ENCODE data around the gene MTRF1L. TPM values are rescaled to one million over a fixed set of nuclear protein-coding genes. Genes with fewer than 3 reads are reported as not detected.

The MTRF1L gene, protein sequence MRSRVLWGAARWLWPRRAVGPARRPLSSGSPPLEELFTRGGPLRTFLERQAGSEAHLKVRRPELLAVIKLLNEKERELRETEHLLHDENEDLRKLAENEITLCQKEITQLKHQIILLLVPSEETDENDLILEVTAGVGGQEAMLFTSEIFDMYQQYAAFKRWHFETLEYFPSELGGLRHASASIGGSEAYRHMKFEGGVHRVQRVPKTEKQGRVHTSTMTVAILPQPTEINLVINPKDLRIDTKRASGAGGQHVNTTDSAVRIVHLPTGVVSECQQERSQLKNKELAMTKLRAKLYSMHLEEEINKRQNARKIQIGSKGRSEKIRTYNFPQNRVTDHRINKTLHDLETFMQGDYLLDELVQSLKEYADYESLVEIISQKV
- 10 to 100 TPM; 14.7 to 21.7 (median 16.9) TPM for total RNA-seq

DNA sequence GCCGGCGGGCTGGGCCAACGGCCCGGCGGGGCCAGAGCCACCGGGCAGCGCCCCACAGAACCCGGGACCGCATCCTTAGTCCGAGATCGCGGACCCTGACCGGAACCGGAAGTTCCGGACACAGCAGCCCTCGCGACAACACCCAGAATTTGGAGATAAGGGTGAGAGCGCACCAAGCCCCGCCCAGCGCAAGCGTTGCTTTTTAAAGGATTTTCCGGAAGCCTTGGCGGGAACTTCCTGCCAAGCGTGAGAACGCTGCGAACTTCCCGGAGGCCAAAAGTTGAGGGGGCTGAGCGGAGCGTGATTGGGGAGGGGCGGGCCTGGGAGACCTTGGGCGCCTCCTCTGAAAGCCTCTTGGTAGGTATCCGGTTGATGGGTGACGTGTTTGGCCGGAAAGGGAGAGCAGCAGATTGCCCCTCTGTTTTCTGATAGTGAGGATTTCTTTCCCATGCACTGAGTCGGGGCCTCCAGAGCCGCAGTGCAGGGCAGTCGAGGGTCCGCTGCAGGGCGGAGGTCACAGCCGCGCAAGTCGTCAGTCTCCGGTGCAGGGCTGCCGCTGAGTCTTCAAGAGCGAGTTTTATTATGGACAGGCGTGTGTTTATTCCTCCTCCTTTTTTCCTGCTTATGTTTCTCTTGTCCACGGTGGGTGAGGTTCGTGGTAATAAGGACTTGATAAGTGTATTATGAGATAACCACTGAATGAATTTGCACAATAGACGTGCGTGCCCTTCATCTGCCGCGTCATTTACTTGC, at the start of gene MTRF1L:
TSS of gene MTRF1L (minus strand) at position 97 of the 753 bp plus-strand sequence. CDS start at position 73, 24 bp downstream.
- Histone ChIP-seq H3K4me3 (peak within 1 kb of the TSS; percentile 58 to 79 (median 73)), H3K27ac (peak within 1 kb of the TSS; percentile 86 to 90 (median 88)), H3K27me3 (no peaks in the 10 kb centered on the region), H3K4me1 (peaks cover 24 to 32% (median 29%) of the 10 kb centered on the region in 4 donors), H3K9me3 (no peaks in the 10 kb centered on the region), H3K36me3 (peaks cover 0 to 6% (median 0%) of the 10 kb centered on the region in 4 donors)
- ATAC-seq (ENCODE audit: low FRiP score in 2 of 2) (peak; percentile 99), DNase-seq (peak; percentile 92 to 95)
- WGBS, 2 donors: 0% methylated on average over 35 to 44 of the region's 52 CpGs
- TF ChIP-seq POLR2A (IDR thresholded peaks at IDR 0.05): peak in 2 of 4 donors; percentile 82 to 83
- peak; percentile 87 to 89 for TF ChIP-seq POLR2AphosphoS5 (IDR thresholded peaks at IDR 0.05)
- TF ChIP-seq, protein P1, sequence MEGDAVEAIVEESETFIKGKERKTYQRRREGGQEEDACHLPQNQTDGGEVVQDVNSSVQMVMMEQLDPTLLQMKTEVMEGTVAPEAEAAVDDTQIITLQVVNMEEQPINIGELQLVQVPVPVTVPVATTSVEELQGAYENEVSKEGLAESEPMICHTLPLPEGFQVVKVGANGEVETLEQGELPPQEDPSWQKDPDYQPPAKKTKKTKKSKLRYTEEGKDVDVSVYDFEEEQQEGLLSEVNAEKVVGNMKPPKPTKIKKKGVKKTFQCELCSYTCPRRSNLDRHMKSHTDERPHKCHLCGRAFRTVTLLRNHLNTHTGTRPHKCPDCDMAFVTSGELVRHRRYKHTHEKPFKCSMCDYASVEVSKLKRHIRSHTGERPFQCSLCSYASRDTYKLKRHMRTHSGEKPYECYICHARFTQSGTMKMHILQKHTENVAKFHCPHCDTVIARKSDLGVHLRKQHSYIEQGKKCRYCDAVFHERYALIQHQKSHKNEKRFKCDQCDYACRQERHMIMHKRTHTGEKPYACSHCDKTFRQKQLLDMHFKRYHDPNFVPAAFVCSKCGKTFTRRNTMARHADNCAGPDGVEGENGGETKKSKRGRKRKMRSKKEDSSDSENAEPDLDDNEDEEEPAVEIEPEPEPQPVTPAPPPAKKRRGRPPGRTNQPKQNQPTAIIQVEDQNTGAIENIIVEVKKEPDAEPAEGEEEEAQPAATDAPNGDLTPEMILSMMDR (IDR thresholded peaks at IDR 0.05): no peak
- TF ChIP-seq EP300 (IDR thresholded peaks at IDR 0.05): peak; percentile 32 to 93 (median 79)

- H3K36me3 ChIP-seq: no peaks in the 10 kb centered on the region
- no peaks in the 10 kb centered on the region for H3K9me3 ChIP-seq
- DNase-seq: no peak
- no peaks in the 10 kb centered on the region for H3K4me1 ChIP-seq
- no peak overlapping the region for H3K4me3 ChIP-seq
- H3K27me3 ChIP-seq: no peaks in the 10 kb centered on the region
- TF ChIP-seq EP300 (IDR thresholded peaks at IDR 0.05) (no peak), POLR2AphosphoS5 (IDR thresholded peaks at IDR 0.05) (no peak), POLR2A (IDR thresholded peaks at IDR 0.05) (no peak)
- TF ChIP-seq, protein P1 (IDR thresholded peaks at IDR 0.05): no peak
- no peak overlapping the region for H3K27ac ChIP-seq
- ATAC-seq (ENCODE audit: low FRiP score in 2 of 2): no peak
Measured at GRCh38 chr6:153051801-153052200, 49.3 kb upstream of the MTRF1L start.

DNA sequence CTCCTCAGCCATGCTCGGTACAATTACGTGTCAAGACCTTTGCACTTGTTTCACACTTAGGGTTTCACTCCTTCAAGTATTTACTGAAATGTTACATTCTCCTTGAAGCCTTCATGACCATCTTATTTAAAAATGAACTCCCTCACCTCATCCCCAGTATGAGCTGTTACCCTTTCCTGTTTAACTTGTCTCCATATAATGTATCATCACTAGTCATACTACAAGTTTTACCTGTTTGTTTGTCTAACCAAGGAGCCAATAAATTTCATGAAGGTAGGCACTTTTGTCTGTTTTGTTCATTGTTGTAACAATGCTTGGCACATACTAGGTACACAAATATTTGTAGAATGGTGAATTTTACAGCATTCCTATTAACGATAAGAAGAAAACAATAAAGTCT, 46.1 kb upstream of the MTRF1L start:
- H3K27me3 ChIP-seq: no peaks in the 10 kb centered on the region
- ATAC-seq (ENCODE audit: low FRiP score in 2 of 2) (no peak), DNase-seq (no peak)
- no peak overlapping the region for H3K4me3 ChIP-seq
- no peaks in the 10 kb centered on the region for H3K4me1 ChIP-seq
- H3K9me3 ChIP-seq: no peaks in the 10 kb centered on the region
- WGBS, 2 donors: 95 to 96% methylated on average over 3 of the region's 3 CpGs
- H3K27ac ChIP-seq: no peak overlapping the region
- H3K36me3 ChIP-seq: no peaks in the 10 kb centered on the region
- TF ChIP-seq EP300 (IDR thresholded peaks at IDR 0.05) (no peak), POLR2AphosphoS5 (IDR thresholded peaks at IDR 0.05) (no peak), POLR2A (IDR thresholded peaks at IDR 0.05) (no peak)
- TF ChIP-seq, protein P1 (IDR thresholded peaks at IDR 0.05): no peak

DNA sequence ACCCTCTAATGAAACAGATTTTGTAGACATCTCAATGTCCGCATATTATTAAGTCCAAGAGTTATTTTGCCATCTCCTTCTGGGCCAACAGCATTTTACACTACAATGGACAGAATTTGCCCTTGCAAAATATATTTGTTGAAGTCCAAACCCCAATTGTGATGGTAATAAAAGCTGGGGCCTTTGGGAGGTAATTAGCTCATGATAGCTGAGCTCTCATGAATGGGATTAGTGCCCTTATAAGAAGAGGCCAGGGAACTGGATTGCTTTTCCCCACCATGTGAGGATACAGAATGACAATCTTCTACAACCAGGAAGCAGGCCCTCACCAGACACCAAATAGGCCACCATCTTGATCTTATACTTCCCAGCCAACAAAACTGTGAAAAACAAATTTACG, 44.9 kb upstream of the MTRF1L start:
- WGBS, 2 donors: 45 to 47% methylated on average over 2 of the region's 2 CpGs
- no peak for ATAC-seq (ENCODE audit: low FRiP score in 2 of 2)
- no peak for TF ChIP-seq EP300 (IDR thresholded peaks at IDR 0.05)
- no peak for TF ChIP-seq POLR2A (IDR thresholded peaks at IDR 0.05)
- TF ChIP-seq POLR2AphosphoS5 (IDR thresholded peaks at IDR 0.05): no peak
- TF ChIP-seq, protein P1 (IDR thresholded peaks at IDR 0.05): no peak

More for the DNA sequence above, 44.9 kb upstream of the MTRF1L start:
- Histone ChIP-seq H3K36me3 (no peaks in the 10 kb centered on the region), H3K27ac (no peak overlapping the region), H3K4me1 (no peaks in the 10 kb centered on the region), H3K27me3 (no peaks in the 10 kb centered on the region), H3K9me3 (no peaks in the 10 kb centered on the region), H3K4me3 (no peak overlapping the region)
- no peak for DNase-seq
